Vagina (tissue), 2 donors: Measurements from ENCODE around the gene JAG1.

Experiments used
- CTCF ChIP-seq, 3 experiments: fragments of 450-650 bp in 2 of 3; fragments of 200-600 bp in 1 of 3; sonication (generic) in 1 of 3; IDR thresholded peaks; one replicate each; pipeline ENCODE4 v1.5.1; 2017 to 2019; ENCODE audit warnings: antibody characterized with exemption in 3 of 3, mild to moderate bottlenecking in 2 of 3, moderate library complexity in 2 of 3
- POLR2A ChIP-seq, 2 donors: fragments of 450-650 bp; IDR thresholded peaks; one replicate each; pipeline ENCODE4 v1.6.1; 2017; ENCODE audit warnings: antibody characterized with exemption in 2 of 2, mild to moderate bottlenecking in 2 of 2, moderate library complexity in 2 of 2

- TF ChIP-seq CTCF (IDR thresholded peaks at IDR 0.05) (no peak), POLR2A (IDR thresholded peaks at IDR 0.05) (no peak)
Observed at GRCh38 chr20:10720565-10720964, 46.8 kb upstream of the JAG1 start.
